IMR-90 (cell line): ENCODE results near the gene SEC16A. TPM values are rescaled to one million over a fixed set of nuclear protein-coding genes. Genes with fewer than 3 reads are reported as not detected.

Source experiments
- ATAC-seq: fragments of 200-7000 bp; cut with Tn5 transposase; 2 replicates; pipeline ENCODE4 v1.9.1; 2020; ENCODE audit warnings: low read depth, mild to moderate bottlenecking, moderate library complexity
- BruUV-seq: library from RNA; stranded (reverse); fragments of 400-500 nt; replicated peaks from 2 replicates; lab custom pipeline; 2021; lab: Mats Ljungman, UMichigan
- CTCF ChIA-PET: fragments of 300-600 bp; formaldehyde crosslinking; extraction: SDS; loops from one replicate; lab custom pipeline; 2021; ENCODE audit warnings: antibody characterized with exemption; lab: Yijun Ruan, JAX
- POLR2A ChIA-PET: fragments of 300-600 bp; sonication (Branson Sonifier 250); formaldehyde crosslinking; loops from one replicate; lab custom pipeline; 2022; ENCODE audit warnings: antibody characterized with exemption; ENCODE audit not compliant: unreplicated experiment; lab: Charles Lee
- DNase-seq: peaks from one replicate; pipeline ENCODE4 v3.0.0; 2013
- H2AFZ ChIP-seq: replicated peaks from 2 replicates; pipeline ENCODE3; 2013; ENCODE audit warnings: low read length, mild to moderate bottlenecking; ENCODE audit not compliant: poor library complexity
- H2AK5ac ChIP-seq: 2 replicates; pipeline ENCODE4 v1.6.1; 2013; ENCODE audit warnings: low read depth, low read length, inconsistent platforms
- H2AK9ac ChIP-seq: replicated peaks from 2 replicates; pipeline ENCODE3; 2013; ENCODE audit warnings: mild to moderate bottlenecking, low read depth, low read length, moderate library complexity; ENCODE audit not compliant: poor library complexity
- H2BK120ac ChIP-seq: 2 replicates; pipeline ENCODE4 v1.6.1; 2013; ENCODE audit warnings: low read depth, low read length, inconsistent platforms
- H2BK15ac ChIP-seq: 3 replicates; pipeline ENCODE4 v1.6.1; 2013; ENCODE audit warnings: low read depth, low read length, inconsistent platforms
- H2BK20ac ChIP-seq: 2 replicates; pipeline ENCODE4 v1.6.1; 2013; ENCODE audit warnings: low read depth, mild to moderate bottlenecking, inconsistent platforms, low read length, moderate library complexity
- H2BK5ac ChIP-seq: 2 replicates; pipeline ENCODE4 v1.6.1; 2013; ENCODE audit warnings: mild to moderate bottlenecking, low read depth, low read length, inconsistent platforms; ENCODE audit not compliant: poor library complexity, severe bottlenecking
- H3K14ac ChIP-seq: replicated peaks from 2 replicates; pipeline ENCODE4 v1.6.1; 2013; ENCODE audit warnings: low read depth, low read length, inconsistent platforms
- H3K18ac ChIP-seq: 2 replicates; pipeline ENCODE4 v1.6.1; 2013; ENCODE audit warnings: low read depth, low read length, control low read depth
- H3K23ac ChIP-seq: 2 replicates; pipeline ENCODE4 v1.6.1; 2013; ENCODE audit warnings: low read depth, low read length, inconsistent platforms
- H3K27ac ChIP-seq: 2 replicates; pipeline ENCODE4 v1.5.1; 2013; ENCODE audit warnings: mild to moderate bottlenecking, control low read depth, low read length; ENCODE audit not compliant: insufficient read depth
- H3K27me3 ChIP-seq: 2 replicates; pipeline ENCODE4 v1.6.1; 2013; ENCODE audit warnings: low read length; ENCODE audit not compliant: control insufficient read depth, insufficient read depth
- H3K36me3 ChIP-seq: 2 replicates; pipeline ENCODE4 v1.6.1; 2013; ENCODE audit warnings: low read length, mixed read lengths; ENCODE audit not compliant: control insufficient read depth, insufficient read depth
- H3K4ac ChIP-seq: 2 replicates; pipeline ENCODE4 v1.6.1; 2013; ENCODE audit warnings: low read depth, low read length, inconsistent platforms
- H3K4me1 ChIP-seq: 2 replicates; pipeline ENCODE4 v1.6.1; 2013; ENCODE audit warnings: low read length, mixed read lengths; ENCODE audit not compliant: control insufficient read depth, insufficient read depth
- H3K4me2 ChIP-seq: 2 replicates; pipeline ENCODE4 v1.6.1; 2013; ENCODE audit warnings: low read depth, mild to moderate bottlenecking, control low read depth, low read length, moderate library complexity
- H3K4me3 ChIP-seq: 2 replicates; pipeline ENCODE4 v1.5.1; 2013; ENCODE audit warnings: low read depth, mild to moderate bottlenecking, control low read depth, low read length, moderate library complexity; ENCODE audit not compliant: insufficient read depth
- H3K56ac ChIP-seq: 2 replicates; pipeline ENCODE4 v1.6.1; 2013; ENCODE audit warnings: low read length, inconsistent platforms; ENCODE audit not compliant: insufficient read depth; ENCODE audit errors: extremely low read depth
- H3K79me1 ChIP-seq, 2 experiments: 2 replicates each; pipeline ENCODE4 v1.6.1; 2013; ENCODE audit warnings: low read length in 2 of 2, inconsistent platforms in 1 of 2, low read depth in 1 of 2
- H3K9ac ChIP-seq: 2 replicates; pipeline ENCODE4 v1.6.1; 2013; ENCODE audit warnings: low read depth, low read length, control low read depth
- H3K9me1 ChIP-seq: 2 replicates; pipeline ENCODE4 v1.6.1; 2013; ENCODE audit warnings: low read length, inconsistent platforms; ENCODE audit not compliant: insufficient read depth
- H3K9me3 ChIP-seq: 2 replicates; pipeline ENCODE4 v1.6.1; 2013; ENCODE audit warnings: low read length; ENCODE audit not compliant: control insufficient read depth, insufficient read depth
- H4K20me1 ChIP-seq: 2 replicates; pipeline ENCODE4 v1.6.1; 2013; ENCODE audit warnings: low read length, inconsistent platforms; ENCODE audit not compliant: insufficient read depth
- H4K5ac ChIP-seq: 2 replicates; pipeline ENCODE4 v1.6.1; 2013; ENCODE audit warnings: mild to moderate bottlenecking, low read depth, low read length, control low read depth
- H4K8ac ChIP-seq, 2 experiments: 2 replicates each; pipeline ENCODE4 v1.6.1; 2013; ENCODE audit warnings: low read depth in 2 of 2, low read length in 2 of 2, control low read depth in 1 of 2, inconsistent platforms in 1 of 2
- H4K91ac ChIP-seq: 2 replicates; pipeline ENCODE4 v1.6.1; 2013; ENCODE audit warnings: low read depth, low read length, inconsistent platforms; ENCODE audit not compliant: insufficient read depth
- MAZ ChIP-seq: IDR thresholded peaks from 2 replicates; pipeline ENCODE4 v1.6.1; 2012; ENCODE audit warnings: low read depth, mild to moderate bottlenecking, low read length, improper control_type of control experiment, moderate library complexity, borderline replicate concordance
- MXI1 ChIP-seq: IDR thresholded peaks from 2 replicates; pipeline ENCODE4 v1.6.1; 2012; ENCODE audit warnings: low read depth, mild to moderate bottlenecking, low read length, moderate library complexity, borderline replicate concordance
- NFE2L2 ChIP-seq: fragments of 150-350 bp; IDR thresholded peaks from 2 replicates; pipeline ENCODE4 v1.6.1; 2016; ENCODE audit warnings: low read depth, mild to moderate bottlenecking, low read length
- POLR2A ChIP-seq: IDR thresholded peaks from 2 replicates; pipeline ENCODE4 v1.6.1; 2012; ENCODE audit warnings: mild to moderate bottlenecking, low read depth, low read length
- WGBS, 2 experiments: methylation state at CpG; one replicate each; pipeline versions ENCODE4 v1.1.5 to v1.1.7; 2013; ENCODE audit warnings: missing lambda C conversion rate in 2 of 2; ENCODE audit not compliant: insufficient read length in 1 of 2; ENCODE audit errors: extremely low coverage in 2 of 2; 5-methylcytosine and 5-hydroxymethylcytosine counted together
- dilution Hi-C: fragments of 300-500 bp; cut with HindIII; formaldehyde crosslinking; loops from one replicate; pipeline ENCODE4 v1.14.3; 2018; ENCODE audit warnings: low sequenced_read_pairs; ENCODE audit not compliant: unreplicated experiment
- in situ Hi-C: fragments of 300-500 bp; cut with MboI; formaldehyde crosslinking; loops from 3 replicates; pipeline ENCODE4 v1.14.3; 2019; ENCODE audit warnings: low sequenced_read_pairs, inconsistent platforms, mixed read lengths
- intact Hi-C: fragments of 100-400 bp; cut with micrococcal nuclease; formaldehyde crosslinking; loops from 2 replicates; pipeline ENCODE4 v1.10.0; 2022
- polyA plus RNA-seq, 3 experiments: library from polyadenylated mRNA; depleted of rRNA; stranded (reverse); fragments of >200 nt; gene quantifications; 2 replicates each; pipeline ENCODE4 v1.2.3, GENCODE V29; 2012; ENCODE audit warnings: low replicate concordance in 1 of 3
- total RNA-seq: library from RNA; depleted of rRNA; stranded (reverse); fragments of >200 nt; gene quantifications from 2 replicates; pipeline ENCODE4 v1.2.3, GENCODE V29; 2012

Gene SEC16A
- total and polyA plus RNA-seq, 2 of the 4 experiments (the other 2 are of a cell fraction): 12.2 to 48.1 TPM

DNA sequence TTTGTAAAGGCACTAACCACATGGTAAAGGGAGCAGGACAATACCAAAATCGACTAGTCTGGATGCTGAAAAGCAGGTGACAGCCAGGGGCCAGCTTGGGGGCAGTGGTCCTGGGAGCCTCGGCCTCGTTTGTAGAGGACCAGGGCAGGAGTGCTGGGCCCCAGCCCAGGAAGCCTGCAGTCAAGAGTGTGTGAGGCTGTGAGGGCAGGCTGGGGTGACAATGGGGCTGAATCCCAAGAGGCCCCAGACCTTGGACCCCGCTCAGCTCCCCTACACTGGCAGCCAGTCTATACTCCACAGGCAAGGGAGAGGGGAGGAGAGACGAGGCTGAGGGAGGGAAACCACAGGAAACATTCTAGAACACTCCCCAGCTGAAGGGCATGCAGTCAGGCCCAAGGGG, 40.6 kb downstream of the SEC16A start:
- H3K9me1 ChIP-seq: peaks cover 5% of the 10 kb centered on the region; the same call in 1 of the 2 replicates
- no peak for TF ChIP-seq MAZ
- no peak for TF ChIP-seq NFE2L2
- TF ChIP-seq MXI1: no peak
- no peak for TF ChIP-seq POLR2A
- H4K8ac ChIP-seq: no peak overlapping the region
- ChIA-PET POLR2A (no interaction called here), CTCF (no interaction called here)
- peaks cover 66% of the 10 kb centered on the region for H3K36me3 ChIP-seq
- H2BK15ac ChIP-seq: no peak overlapping the region
- H2AK9ac ChIP-seq: no peak overlapping the region
- peaks cover 7% of the 10 kb centered on the region for H3K4me1 ChIP-seq
- in situ Hi-C loops (no loop called here), dilution Hi-C loops (no loop called here), intact Hi-C loops (no loop called here)
- H2BK120ac ChIP-seq: no peak overlapping the region
- WGBS, 2 experiments: 60% methylated on average over 1 of the region's 5 CpGs; no CpG with 5 or more reads in 1 of the 2 experiments
- H3K9me3 ChIP-seq: no peaks in the 10 kb centered on the region
- no peak overlapping the region for H3K4me3 ChIP-seq
- H3K79me1 ChIP-seq: peaks cover 2 to 59% of the 10 kb centered on the region in 2 experiments; a peak in 3 of 4 replicates
- no peak for ATAC-seq
- BruUV-seq: no TSS peak
- no peak overlapping the region for H3K23ac ChIP-seq
- no peak overlapping the region for H3K27ac ChIP-seq
- no peak overlapping the region for H2BK5ac ChIP-seq
- H4K91ac ChIP-seq: no peak overlapping the region
- no peak for DNase-seq
- no peak overlapping the region for H3K9ac ChIP-seq
- no peak overlapping the region for H3K18ac ChIP-seq
- H4K20me1 ChIP-seq: peaks cover 47% of the 10 kb centered on the region
- no peak overlapping the region for H2AFZ ChIP-seq
- no peak overlapping the region for H3K56ac ChIP-seq
- no peak overlapping the region for H3K4ac ChIP-seq
- H3K14ac ChIP-seq: no peak overlapping the region
- no peak overlapping the region for H2AK5ac ChIP-seq
- H3K4me2 ChIP-seq: no peak overlapping the region
- H3K27me3 ChIP-seq: no peaks in the 10 kb centered on the region
- no peak overlapping the region for H4K5ac ChIP-seq
- H2BK20ac ChIP-seq: no peak overlapping the region
